Transverse colon (tissue), 4 donors: Measurements from ENCODE around the gene DPY19L2.
"Not testable (repeated sequence)": the region's sequence is repeated elsewhere in the genome, so short reads cannot be mapped to it uniquely, and the experiment has no call there.

Experiments used
- CTCF ChIP-seq, 5 experiments: fragments of 200-600 bp in 3 of 5; fragments of 450-650 bp in 2 of 5; sonication (generic) in 3 of 5; IDR thresholded peaks; 1 replicate in 2 of 5; 2 replicates in 3 of 5; pipeline ENCODE4 v1.5.1; 2016 to 2017; ENCODE audit warnings: antibody characterized with exemption in 5 of 5, inconsistent platforms in 3 of 5, mild to moderate bottlenecking in 2 of 5, moderate library complexity in 1 of 5
- POLR2AphosphoS5 ChIP-seq, 3 donors: sonication (generic); formaldehyde crosslinking; IDR thresholded peaks; one replicate each; pipeline ENCODE4 v1.6.1; 2016; ENCODE audit warnings: antibody characterized with exemption in 3 of 3

DNA sequence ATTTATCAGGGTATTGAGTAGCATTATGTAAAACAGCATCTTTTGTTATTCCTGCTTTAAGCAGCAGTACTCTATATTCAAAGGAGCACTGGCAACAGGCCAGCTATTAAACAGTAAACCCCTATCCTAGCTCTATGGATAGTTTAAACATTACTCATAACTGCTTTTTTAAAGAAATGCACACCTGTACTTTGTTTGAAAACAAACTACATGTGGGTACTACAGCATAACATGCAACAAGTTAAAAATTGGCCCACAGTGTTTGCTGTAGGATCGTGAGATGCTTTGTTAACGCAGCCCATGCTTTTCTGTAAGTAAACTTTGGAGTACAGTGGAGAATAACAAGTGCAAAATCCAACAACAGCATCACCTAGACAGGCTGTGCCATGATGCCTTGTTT lies 14.3 kb upstream of the DPY19L2 start:
- TF ChIP-seq POLR2AphosphoS5, CTCF (IDR thresholded peaks at IDR 0.05): not testable (repeated sequence)
